IMR-90 (cell line): ENCODE data around the gene MSI2.

Experiments
- CEBPB ChIP-seq: IDR thresholded peaks from 2 replicates; pipeline ENCODE4 v1.6.1; 2012; ENCODE audit warnings: low read depth, low read length, improper control_type of control experiment
- CHD1 ChIP-seq: IDR thresholded peaks from 2 replicates; pipeline ENCODE4 v1.6.1; 2012; ENCODE audit warnings: low read depth, low read length, improper control_type of control experiment
- CTCF ChIP-seq: conservative IDR thresholded peaks from 2 replicates; pipeline ENCODE4 v1.5.1; 2012; ENCODE audit warnings: mild to moderate bottlenecking, low read depth, low read length, improper control_type of control experiment
- MAZ ChIP-seq: IDR thresholded peaks from 2 replicates; pipeline ENCODE4 v1.6.1; 2012; ENCODE audit warnings: low read depth, mild to moderate bottlenecking, low read length, improper control_type of control experiment, moderate library complexity, borderline replicate concordance
- POLR2A ChIP-seq: IDR thresholded peaks from 2 replicates; pipeline ENCODE4 v1.6.1; 2012; ENCODE audit warnings: mild to moderate bottlenecking, low read depth, low read length
- RAD21 ChIP-seq: IDR thresholded peaks from 2 replicates; pipeline ENCODE4 v1.6.1; 2012; ENCODE audit warnings: low read length, improper control_type of control experiment
- RCOR1 ChIP-seq: IDR thresholded peaks from 2 replicates; pipeline ENCODE4 v1.6.1; 2012; ENCODE audit warnings: mild to moderate bottlenecking, low read length, improper control_type of control experiment; ENCODE audit not compliant: insufficient replicate concordance
- RFX5 ChIP-seq: IDR thresholded peaks from 2 replicates; pipeline ENCODE4 v1.8.0; 2012; ENCODE audit warnings: low read depth, mild to moderate bottlenecking, low read length, moderate library complexity
- SMC3 ChIP-seq: fragments of 150-350 bp; IDR thresholded peaks from 2 replicates; pipeline ENCODE4 v1.6.1; 2016; ENCODE audit warnings: low read depth, mild to moderate bottlenecking, antibody characterized with exemption, low read length, moderate library complexity
- TF ChIP-seq, protein P1 (sequence below): fragments of 150-350 bp; IDR thresholded peaks from 2 replicates; pipeline ENCODE4 v1.6.1; 2016; ENCODE audit warnings: low read depth, mild to moderate bottlenecking, low read length, moderate library complexity, borderline replicate concordance

- TF ChIP-seq RCOR1 (no peak), CTCF (no peak), RAD21 (no peak), POLR2A (no peak), RFX5 (no peak), SMC3 (no peak), CHD1 (no peak), MAZ (no peak), CEBPB (no peak)
- TF ChIP-seq, protein P1, sequence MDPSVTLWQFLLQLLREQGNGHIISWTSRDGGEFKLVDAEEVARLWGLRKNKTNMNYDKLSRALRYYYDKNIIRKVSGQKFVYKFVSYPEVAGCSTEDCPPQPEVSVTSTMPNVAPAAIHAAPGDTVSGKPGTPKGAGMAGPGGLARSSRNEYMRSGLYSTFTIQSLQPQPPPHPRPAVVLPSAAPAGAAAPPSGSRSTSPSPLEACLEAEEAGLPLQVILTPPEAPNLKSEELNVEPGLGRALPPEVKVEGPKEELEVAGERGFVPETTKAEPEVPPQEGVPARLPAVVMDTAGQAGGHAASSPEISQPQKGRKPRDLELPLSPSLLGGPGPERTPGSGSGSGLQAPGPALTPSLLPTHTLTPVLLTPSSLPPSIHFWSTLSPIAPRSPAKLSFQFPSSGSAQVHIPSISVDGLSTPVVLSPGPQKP: no peak
These were observed 189.6 kb downstream of the MSI2 start for GRCh38 chr17:57445772-57446472.
